GM21786 (cell line): Measurements from ENCODE around the gene ENTPD3.

ENCODE experiments used
- ATAC-seq: cut with Tn5 transposase; IDR thresholded peaks from one replicate; pipeline ENCODE4 v1.9.1; 2021; ENCODE audit not compliant: unreplicated experiment

Gene ENTPD3

GRCh38 chr3:40398346-40398745, 11.4 kb downstream of the ENTPD3 start:
- ATAC-seq = no peak

- no peak for ATAC-seq
These were observed 17.7 kb downstream of the ENTPD3 start for GRCh38 chr3:40404591-40405198.

DNA sequence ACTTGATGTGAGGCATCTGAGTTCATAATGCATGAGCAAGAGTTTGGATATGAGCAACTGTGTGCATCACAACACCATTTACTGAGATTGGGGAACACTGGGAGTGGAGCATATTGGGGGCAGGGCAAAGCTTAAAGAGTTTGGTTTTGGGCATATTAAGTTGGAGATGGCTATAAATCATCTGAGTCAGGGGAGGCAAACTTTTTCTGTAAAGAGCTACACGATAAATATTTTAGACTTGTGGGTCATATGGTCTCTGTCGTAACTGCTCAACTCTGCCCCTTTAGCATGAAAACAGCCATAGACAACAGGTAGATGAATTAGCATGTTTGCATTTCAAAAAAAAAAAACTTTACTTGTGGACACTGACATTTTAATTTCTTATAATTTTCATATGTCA, 20.0 kb downstream of the ENTPD3 start:
- ATAC-seq = no peak

DNA sequence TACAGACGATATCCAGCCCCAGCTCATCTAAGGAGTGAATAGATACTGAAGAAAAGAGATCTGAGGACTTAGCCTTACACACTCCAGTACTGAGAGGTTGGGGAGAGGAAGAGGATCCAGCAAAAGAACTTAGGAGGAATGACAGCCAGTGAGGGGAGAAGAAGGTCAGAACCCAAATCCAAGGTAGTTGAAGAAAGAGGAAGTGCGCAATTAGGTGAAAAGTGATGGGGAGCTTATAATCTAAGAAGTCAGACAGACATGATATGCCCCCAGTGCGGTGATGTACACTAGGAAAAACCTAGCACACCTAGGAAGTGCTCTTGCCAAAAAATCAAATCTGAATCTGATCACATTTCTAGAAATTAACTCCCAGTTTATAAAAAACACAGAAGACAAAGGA, 20.6 kb downstream of the ENTPD3 start:
- no peak for ATAC-seq

DNA sequence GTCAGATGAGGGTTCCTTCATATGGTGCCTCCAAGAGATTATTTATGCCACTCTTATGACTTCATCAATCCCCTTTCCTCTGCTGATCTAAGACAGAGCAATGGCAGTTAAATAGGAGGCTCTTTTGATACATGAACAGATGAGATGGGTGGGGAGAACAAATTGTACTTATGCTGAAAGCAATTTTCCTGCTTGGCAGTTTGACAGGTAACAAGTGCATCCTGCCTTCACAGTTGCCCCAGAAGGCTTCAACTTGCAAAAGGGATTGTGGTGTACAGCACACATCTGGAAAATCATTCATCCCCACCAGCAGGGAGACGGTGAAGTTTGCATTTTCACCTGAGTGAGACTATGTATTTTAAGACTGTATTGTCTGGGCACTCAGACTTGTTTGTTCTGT, 27.3 kb downstream of the ENTPD3 start:
- no peak for ATAC-seq

DNA sequence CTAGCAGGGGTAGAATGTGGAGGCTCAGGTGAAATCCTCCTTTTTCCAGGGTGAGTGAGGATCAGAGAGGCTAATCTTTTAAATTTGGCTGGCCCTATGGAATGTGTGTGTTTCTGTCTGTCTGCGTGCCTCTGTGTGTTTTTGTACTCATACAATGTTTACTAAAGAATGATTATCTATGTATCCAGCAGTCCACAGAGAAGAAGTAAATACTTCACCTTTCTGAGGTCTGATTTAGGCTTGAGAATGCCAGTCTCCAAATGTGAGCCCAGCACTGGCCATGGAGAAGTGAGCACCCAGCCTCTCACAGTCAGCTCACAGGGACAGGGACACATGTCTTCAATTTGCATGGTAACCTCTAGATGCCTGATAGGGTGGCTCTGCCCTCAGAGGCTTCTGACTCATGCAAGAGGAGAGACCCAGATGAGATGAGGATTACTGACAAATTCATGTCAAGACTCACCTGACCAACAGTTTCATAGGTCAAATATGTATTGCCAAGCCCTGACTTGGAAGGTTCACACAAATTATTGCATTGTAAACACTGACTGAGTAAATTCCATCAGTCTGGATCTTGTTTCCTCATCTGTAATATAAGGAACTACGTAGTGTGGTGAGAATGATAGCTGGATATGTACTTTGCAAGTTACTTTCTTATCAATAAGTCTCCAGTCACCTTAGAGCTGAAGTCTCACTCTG, 31.0 kb downstream of the ENTPD3 start:
- ATAC-seq = no peak

DNA sequence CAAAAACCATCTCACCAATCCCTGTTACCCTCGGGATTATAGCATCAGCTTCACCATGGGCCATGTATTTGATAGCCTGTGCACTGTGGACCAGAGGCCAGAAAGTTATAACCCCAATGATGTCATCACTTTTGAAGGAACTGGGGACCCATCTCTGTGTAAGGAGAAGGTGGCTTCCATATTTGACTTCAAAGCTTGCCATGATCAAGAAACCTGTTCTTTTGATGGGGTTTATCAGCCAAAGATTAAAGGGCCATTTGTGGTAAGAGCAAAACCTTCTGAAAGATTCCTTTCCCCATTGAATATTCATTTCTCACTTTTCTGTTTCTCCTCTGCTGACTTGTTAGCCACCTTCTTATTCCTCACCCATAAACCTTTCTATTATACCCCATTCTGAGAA, 35.9 kb downstream of the ENTPD3 start:
- no peak for ATAC-seq

DNA sequence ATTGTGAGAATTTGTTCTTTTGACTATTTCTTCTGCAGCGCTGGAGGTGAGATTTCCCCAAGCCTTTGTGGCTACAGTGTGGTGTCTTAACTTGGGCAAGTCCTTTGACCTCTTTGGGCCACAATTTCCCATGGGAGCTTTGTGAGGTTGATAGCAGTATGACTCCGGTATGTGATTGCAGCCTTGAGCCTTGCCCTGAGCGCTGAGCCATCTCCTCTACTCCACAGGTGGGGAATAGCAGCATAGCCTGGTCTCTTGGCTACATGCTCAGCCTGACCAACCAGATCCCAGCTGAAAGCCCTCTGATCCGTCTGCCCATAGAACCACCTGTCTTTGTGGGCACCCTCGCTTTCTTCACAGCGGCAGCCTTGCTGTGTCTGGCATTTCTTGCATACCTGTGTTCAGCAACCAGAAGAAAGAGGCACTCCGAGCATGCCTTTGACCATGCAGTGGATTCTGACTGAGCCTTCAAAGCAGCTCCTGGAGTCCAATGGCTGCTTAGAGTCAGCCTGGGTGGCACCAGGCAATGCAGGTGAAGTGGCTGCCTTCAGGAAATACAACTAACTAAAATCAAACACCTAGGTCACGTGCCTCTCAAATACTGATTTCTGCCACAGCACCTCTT, 40.2 kb downstream of the ENTPD3 start:
- ATAC-seq = no peak

GRCh38 chr3:40432793-40433192, 45.8 kb downstream of the ENTPD3 start:
- no peak for ATAC-seq

- no peak for ATAC-seq
These were observed 50.9 kb downstream of the ENTPD3 start for GRCh38 chr3:40437889-40438288.

- no peak for ATAC-seq
These were observed 58.1 kb downstream of the ENTPD3 start for GRCh38 chr3:40445062-40445461.

GRCh38 chr3:40445880-40446279, 58.9 kb downstream of the ENTPD3 start:
- no peak for ATAC-seq

GRCh38 chr3:40450438-40450837, 63.5 kb downstream of the ENTPD3 start:
- ATAC-seq = no peak

DNA sequence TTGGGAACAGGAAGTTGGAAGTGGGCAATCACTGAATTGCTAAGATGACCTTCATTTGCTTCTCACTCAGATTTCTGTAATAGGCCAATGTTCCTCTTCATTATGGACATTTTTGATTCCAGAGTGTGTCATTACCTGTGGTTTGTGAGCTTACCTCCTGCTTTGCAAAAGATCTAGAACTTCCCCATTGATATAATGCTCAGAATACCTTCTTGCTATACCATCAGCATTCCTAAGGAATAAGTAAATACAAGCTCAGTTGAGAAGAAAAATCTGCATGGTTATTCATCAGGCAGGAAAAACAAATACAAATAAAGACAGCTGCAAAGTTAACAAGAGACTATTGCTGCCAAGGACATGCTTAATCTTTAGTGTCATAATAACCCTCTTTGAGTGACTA, 64.6 kb downstream of the ENTPD3 start:
- ATAC-seq = no peak

DNA sequence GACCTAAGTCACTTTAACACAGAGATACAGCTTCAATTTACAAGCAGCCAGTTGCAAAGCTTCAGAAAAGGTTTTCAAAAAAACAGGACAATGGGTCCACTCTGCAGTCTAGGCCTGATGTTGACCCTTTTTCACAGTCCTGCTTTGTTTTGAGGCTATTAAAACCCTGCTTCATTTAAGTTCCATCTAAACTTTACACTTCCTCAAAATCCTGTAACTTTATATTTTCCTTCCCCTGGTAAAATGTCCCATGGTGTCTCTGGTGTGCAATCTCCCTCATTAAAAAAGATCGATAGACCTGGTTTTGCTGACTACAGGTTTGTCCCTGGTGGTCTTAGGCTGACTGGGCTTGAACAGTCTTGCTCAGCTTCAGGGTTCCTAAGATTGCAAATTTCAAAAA, 65.1 kb downstream of the ENTPD3 start:
- no peak for ATAC-seq

DNA sequence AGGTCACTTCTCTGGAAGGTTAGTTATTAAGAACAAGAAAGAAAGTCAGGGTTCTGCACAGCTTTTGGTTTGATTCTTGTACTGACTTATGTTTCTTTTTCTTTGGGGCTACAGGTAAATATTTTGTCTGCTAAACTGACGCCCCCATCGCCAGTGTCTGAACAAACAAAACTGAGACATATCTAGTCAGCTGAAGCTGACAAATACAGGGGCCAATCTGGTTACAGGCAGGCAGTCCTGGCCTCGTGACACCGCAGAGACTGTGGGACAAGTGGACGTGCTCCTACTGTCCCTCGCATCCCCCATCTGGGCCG, 65.5 kb downstream of the ENTPD3 start:
- no peak for ATAC-seq

DNA sequence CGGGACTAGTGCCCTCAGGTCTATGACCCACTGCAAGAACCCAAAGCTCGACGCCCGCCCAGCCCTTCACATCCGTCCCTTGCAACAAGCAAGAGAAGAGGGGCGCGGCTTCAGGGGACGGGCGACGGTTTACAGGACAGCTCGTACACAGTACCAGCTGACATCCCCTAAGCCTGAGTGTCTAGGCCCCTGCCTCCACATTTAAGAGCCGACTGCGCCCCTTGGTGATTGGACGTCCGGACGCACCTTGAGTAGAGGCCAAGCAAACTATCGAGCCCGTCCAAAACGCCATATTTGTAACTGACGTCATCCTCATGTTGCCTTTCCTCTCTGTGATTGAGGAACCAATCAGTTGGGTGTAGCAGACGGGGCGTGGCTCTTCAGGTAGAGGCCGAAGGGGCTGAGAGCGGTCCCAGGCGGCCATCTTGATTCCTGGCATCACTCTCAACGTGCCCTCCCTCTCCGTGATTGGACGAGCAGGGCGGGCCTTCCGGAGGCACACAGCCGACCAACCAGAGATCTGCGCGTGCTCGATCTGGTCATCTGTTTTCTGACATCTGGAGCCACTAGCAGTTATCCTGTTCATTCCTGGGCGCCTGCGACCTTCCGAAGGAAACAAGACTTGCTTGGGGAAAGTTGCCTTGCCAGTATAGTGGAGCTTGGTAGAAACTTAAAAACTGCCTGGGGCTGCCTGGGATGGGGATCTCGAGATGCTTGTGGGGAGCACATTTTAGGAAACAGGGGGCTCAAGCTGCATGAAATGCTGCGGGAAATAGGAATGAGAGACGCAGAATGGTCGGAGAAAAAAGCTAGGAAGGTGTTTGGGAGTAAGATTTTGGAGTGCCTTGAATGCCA, 66.1 kb downstream of the ENTPD3 start:
- peak; percentile 96 for ATAC-seq

GRCh38 chr3:40453933-40454332, 66.9 kb downstream of the ENTPD3 start:
- no peak for ATAC-seq

- no peak for ATAC-seq
These were observed 68.3 kb downstream of the ENTPD3 start for GRCh38 chr3:40455328-40455727.

- no peak for ATAC-seq
These were observed 69.4 kb downstream of the ENTPD3 start for GRCh38 chr3:40456279-40456939.
